K562 (cell line): Measurements from ENCODE around the gene TOM1.

Experiments
- CBX5 ChIP-seq: IDR thresholded peaks from 2 replicates; pipeline ENCODE4 v1.6.1; 2014; ENCODE audit warnings: low read depth, borderline replicate concordance
- CCAR2 ChIP-seq: fragments of 200-400 bp; formaldehyde crosslinking; IDR thresholded peaks from 2 replicates; pipeline ENCODE4 v1.6.1; 2017; ENCODE audit warnings: mild to moderate bottlenecking, low read depth, low read length
- DACH1 ChIP-seq: fragments of 450-650 bp; IDR thresholded peaks from 2 replicates; pipeline ENCODE4 v1.6.1; 2018; ENCODE audit not compliant: partially characterized antibody
- NR3C1 ChIP-seq: sonication (generic); formaldehyde crosslinking; IDR thresholded peaks from 2 replicates; pipeline ENCODE4 v1.8.1; 2022; ENCODE audit warnings: missing genetic modification reagents
- RAD21 ChIP-seq, 2 experiments: fragments of 250-450 bp in 1 of 2; fragments of 450-650 bp in 1 of 2; sonication (Bioruptor Pico) in 1 of 2; formaldehyde crosslinking in 1 of 2; IDR thresholded peaks in 1 of 2; conservative IDR thresholded peaks in 1 of 2; 2 replicates each; pipeline versions ENCODE4 v1.4.0 to v1.8.0; 2020 to 2022; ENCODE audit warnings: mild to moderate bottlenecking in 2 of 2, moderate library complexity in 1 of 2
- SMAD3 ChIP-seq: fragments of 450-650 bp; formaldehyde crosslinking; conservative IDR thresholded peaks from 2 replicates; pipeline ENCODE4 v1.4.0; 2020; ENCODE audit warnings: mild to moderate bottlenecking
- SRF ChIP-seq, 2 experiments: fragments of 250-450, 450-650 bp in 1 of 2; sonication (Bioruptor Pico) in 1 of 2; sonication (generic) in 1 of 2; formaldehyde crosslinking; IDR thresholded peaks; 2 replicates each; pipeline versions ENCODE4 v1.5.0 to v1.5.1; 2020 to 2022; ENCODE audit warnings: mild to moderate bottlenecking in 1 of 2, missing genetic modification reagents in 1 of 2
- TF ChIP-seq, protein P1 (sequence below), 3 experiments: IDR thresholded peaks in 2 of 3; conservative IDR thresholded peaks in 1 of 3; 2 replicates each; pipeline ENCODE4 v1.5.1; 2011 to 2012; ENCODE audit warnings: low read length in 3 of 3, mild to moderate bottlenecking in 3 of 3, control low read depth in 2 of 3, improper control_type of control experiment in 1 of 3, inconsistent platforms in 1 of 3, low read depth in 1 of 3, mixed read lengths in 1 of 3, moderate library complexity in 1 of 3; ENCODE audit not compliant: insufficient read depth in 2 of 3
- TF ChIP-seq, protein P2 (sequence below): fragments of 200-800 bp; sonication (Bioruptor generic); IDR thresholded peaks from 2 replicates; pipeline ENCODE4 v1.6.1; 2017; ENCODE audit warnings: missing genetic modification characterization, missing compliant biosample characterization

DNA sequence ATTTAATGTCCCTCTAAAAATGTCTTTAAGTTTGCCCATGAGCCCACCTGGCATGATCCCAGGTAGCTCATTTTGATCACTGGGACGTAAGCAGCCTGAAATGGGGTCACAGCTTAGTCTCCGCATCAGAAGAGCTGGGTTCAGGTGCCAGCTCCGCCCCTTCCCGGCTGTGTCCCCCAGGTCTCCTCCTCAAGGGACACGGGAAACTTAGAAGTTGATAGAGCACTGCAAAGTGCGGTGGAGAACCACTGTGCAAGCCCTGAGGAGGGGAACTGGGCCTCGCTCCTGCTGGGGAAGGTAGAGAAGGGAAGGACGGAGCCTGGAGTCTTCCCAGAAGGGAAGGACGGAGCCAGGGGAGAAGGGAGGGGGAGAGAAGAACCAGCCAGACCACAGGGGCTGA, 7.7 kb downstream of the TOM1 start:
- TF ChIP-seq DACH1: no peak
- TF ChIP-seq RAD21 (CRISPR knock-in tag; conservative IDR thresholded peaks at IDR 0.05 in 1 of 2, IDR thresholded peaks at IDR 0.05 in 1 of 2): no peak
- TF ChIP-seq SRF (CRISPR knock-in tag; IDR thresholded peaks at IDR 0.05): no peak
- TF ChIP-seq, protein P1, sequence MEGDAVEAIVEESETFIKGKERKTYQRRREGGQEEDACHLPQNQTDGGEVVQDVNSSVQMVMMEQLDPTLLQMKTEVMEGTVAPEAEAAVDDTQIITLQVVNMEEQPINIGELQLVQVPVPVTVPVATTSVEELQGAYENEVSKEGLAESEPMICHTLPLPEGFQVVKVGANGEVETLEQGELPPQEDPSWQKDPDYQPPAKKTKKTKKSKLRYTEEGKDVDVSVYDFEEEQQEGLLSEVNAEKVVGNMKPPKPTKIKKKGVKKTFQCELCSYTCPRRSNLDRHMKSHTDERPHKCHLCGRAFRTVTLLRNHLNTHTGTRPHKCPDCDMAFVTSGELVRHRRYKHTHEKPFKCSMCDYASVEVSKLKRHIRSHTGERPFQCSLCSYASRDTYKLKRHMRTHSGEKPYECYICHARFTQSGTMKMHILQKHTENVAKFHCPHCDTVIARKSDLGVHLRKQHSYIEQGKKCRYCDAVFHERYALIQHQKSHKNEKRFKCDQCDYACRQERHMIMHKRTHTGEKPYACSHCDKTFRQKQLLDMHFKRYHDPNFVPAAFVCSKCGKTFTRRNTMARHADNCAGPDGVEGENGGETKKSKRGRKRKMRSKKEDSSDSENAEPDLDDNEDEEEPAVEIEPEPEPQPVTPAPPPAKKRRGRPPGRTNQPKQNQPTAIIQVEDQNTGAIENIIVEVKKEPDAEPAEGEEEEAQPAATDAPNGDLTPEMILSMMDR (IDR thresholded peaks at IDR 0.05 in 2 of 3, conservative IDR thresholded peaks at IDR 0.05 in 1 of 3; ENCODE audit: insufficient read depth in 2 of 3, low read depth in 1 of 3, low read length in 3 of 3): no peak
- TF ChIP-seq CBX5: no peak
- TF ChIP-seq, protein P2, sequence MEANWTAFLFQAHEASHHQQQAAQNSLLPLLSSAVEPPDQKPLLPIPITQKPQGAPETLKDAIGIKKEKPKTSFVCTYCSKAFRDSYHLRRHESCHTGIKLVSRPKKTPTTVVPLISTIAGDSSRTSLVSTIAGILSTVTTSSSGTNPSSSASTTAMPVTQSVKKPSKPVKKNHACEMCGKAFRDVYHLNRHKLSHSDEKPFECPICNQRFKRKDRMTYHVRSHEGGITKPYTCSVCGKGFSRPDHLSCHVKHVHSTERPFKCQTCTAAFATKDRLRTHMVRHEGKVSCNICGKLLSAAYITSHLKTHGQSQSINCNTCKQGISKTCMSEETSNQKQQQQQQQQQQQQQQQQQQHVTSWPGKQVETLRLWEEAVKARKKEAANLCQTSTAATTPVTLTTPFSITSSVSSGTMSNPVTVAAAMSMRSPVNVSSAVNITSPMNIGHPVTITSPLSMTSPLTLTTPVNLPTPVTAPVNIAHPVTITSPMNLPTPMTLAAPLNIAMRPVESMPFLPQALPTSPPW: no peak
- TF ChIP-seq SMAD3 (CRISPR knock-in tag): no peak
- no peak for TF ChIP-seq CCAR2
- TF ChIP-seq NR3C1 (CRISPR knock-in tag): no peak
